C4-2B (cell line): ENCODE measurements around the gene SPNS2.

Experiments used
- CTCF ChIP-seq: fragments of 450-650 bp; conservative IDR thresholded peaks from 2 replicates; pipeline ENCODE4 v1.5.1; 2017; ENCODE audit warnings: mild to moderate bottlenecking
- ZFX ChIP-seq: fragments of 450-650 bp; IDR thresholded peaks from 2 replicates; pipeline ENCODE4 v1.6.1; 2017

- no peak for TF ChIP-seq CTCF
- no peak for TF ChIP-seq ZFX
These were observed 8.0 kb upstream of the SPNS2 start for GRCh38 chr17:4490637-4491061.
